ENCODE measurements around the gene TTC13. TPM values are rescaled to one million over a fixed set of nuclear protein-coding genes. Genes with fewer than 3 reads are reported as not detected.

TTC13 gene
- total RNA-seq, 6 experiments from 2014 or later, result 10.7 to 14.4 (median 12.4) TPM

GRCh38 chr1:231021540-231022031, 42.9 kb upstream of the TTC13 start:
- H3K27me3 Mint-ChIP-seq (ENCODE audit: insufficient read depth), result no peaks in the 10 kb centered on the region
- no peak overlapping the region for H3K4me3 Mint-ChIP-seq
- H3K4me1 Mint-ChIP-seq (ENCODE audit: low read depth), result peaks cover 19% of the 10 kb centered on the region
- H3K27ac Mint-ChIP-seq, result no peak overlapping the region
- H3K9me3 Mint-ChIP-seq, result no peaks in the 10 kb centered on the region
- peak; percentile 16 for DNase-seq
- H3K36me3 Mint-ChIP-seq (ENCODE audit: low read depth), result no peaks in the 10 kb centered on the region
- TF ChIP-seq, protein P1, sequence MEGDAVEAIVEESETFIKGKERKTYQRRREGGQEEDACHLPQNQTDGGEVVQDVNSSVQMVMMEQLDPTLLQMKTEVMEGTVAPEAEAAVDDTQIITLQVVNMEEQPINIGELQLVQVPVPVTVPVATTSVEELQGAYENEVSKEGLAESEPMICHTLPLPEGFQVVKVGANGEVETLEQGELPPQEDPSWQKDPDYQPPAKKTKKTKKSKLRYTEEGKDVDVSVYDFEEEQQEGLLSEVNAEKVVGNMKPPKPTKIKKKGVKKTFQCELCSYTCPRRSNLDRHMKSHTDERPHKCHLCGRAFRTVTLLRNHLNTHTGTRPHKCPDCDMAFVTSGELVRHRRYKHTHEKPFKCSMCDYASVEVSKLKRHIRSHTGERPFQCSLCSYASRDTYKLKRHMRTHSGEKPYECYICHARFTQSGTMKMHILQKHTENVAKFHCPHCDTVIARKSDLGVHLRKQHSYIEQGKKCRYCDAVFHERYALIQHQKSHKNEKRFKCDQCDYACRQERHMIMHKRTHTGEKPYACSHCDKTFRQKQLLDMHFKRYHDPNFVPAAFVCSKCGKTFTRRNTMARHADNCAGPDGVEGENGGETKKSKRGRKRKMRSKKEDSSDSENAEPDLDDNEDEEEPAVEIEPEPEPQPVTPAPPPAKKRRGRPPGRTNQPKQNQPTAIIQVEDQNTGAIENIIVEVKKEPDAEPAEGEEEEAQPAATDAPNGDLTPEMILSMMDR (IDR thresholded peaks at IDR 0.05), result no peak

- H3K4me3 Mint-ChIP-seq, result no peak overlapping the region
- H3K36me3 Mint-ChIP-seq (ENCODE audit: low read depth), result no peaks in the 10 kb centered on the region
- no peaks in the 10 kb centered on the region for H3K27me3 Mint-ChIP-seq (ENCODE audit: insufficient read depth)
- TF ChIP-seq, protein P1 (IDR thresholded peaks at IDR 0.05), result no peak
- H3K9me3 Mint-ChIP-seq, result no peaks in the 10 kb centered on the region
- no peak for DNase-seq
- no peak overlapping the region for H3K27ac Mint-ChIP-seq
- peaks cover 19% of the 10 kb centered on the region for H3K4me1 Mint-ChIP-seq (ENCODE audit: low read depth)
Observed at GRCh38 chr1:231020816-231021215, 42.2 kb upstream of the TTC13 start.

- peaks cover 19% of the 10 kb centered on the region for H3K4me1 Mint-ChIP-seq (ENCODE audit: low read depth)
- no peaks in the 10 kb centered on the region for H3K36me3 Mint-ChIP-seq (ENCODE audit: low read depth)
- no peaks in the 10 kb centered on the region for H3K27me3 Mint-ChIP-seq (ENCODE audit: insufficient read depth)
- H3K4me3 Mint-ChIP-seq, result no peak overlapping the region
- H3K27ac Mint-ChIP-seq, result no peak overlapping the region
- TF ChIP-seq, protein P1 (IDR thresholded peaks at IDR 0.05), result 0 out of 2 replicates have a peak, but pooled peaks have one; percentile 7
- DNase-seq, result no peak
- no peaks in the 10 kb centered on the region for H3K9me3 Mint-ChIP-seq
Observed at GRCh38 chr1:231020139-231020601, 41.5 kb upstream of the TTC13 start.

- H3K4me1 Mint-ChIP-seq (ENCODE audit: low read depth), result peaks cover 19% of the 10 kb centered on the region
- H3K4me3 Mint-ChIP-seq, result no peak overlapping the region
- H3K9me3 Mint-ChIP-seq, result no peaks in the 10 kb centered on the region
- H3K27ac Mint-ChIP-seq, result no peak overlapping the region
- TF ChIP-seq, protein P1 (IDR thresholded peaks at IDR 0.05), result no peak
- no peak for DNase-seq
- no peaks in the 10 kb centered on the region for H3K36me3 Mint-ChIP-seq (ENCODE audit: low read depth)
- no peaks in the 10 kb centered on the region for H3K27me3 Mint-ChIP-seq (ENCODE audit: insufficient read depth)
Observed at GRCh38 chr1:231019711-231020110, 41.0 kb upstream of the TTC13 start.

DNA sequence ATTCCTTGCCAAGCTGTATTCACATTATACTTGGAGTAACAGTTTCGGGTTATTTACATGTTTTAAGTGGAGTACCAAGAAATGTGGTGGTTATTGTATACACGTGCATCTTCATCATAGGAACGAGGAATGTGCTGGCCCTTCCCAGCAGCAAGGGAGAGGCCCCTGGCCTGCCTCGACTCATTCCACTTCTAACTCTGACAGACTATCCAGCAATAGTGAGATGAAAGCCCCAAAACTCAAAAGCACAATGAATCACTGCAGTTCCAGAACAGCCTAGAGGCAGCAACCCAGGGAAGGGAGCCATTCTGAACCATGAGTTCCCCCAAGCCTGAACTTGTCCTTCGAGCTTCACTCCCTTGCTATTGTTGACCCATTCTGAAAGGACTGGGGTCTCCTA, 38.3 kb upstream of the TTC13 start:
- Mint-ChIP-seq H3K27ac (no peak overlapping the region), H3K36me3 (ENCODE audit: low read depth) (no peaks in the 10 kb centered on the region), H3K4me3 (no peak overlapping the region), H3K4me1 (ENCODE audit: low read depth) (peaks cover 19% of the 10 kb centered on the region), H3K9me3 (no peaks in the 10 kb centered on the region), H3K27me3 (ENCODE audit: insufficient read depth) (no peaks in the 10 kb centered on the region)
- DNase-seq, result no peak
- TF ChIP-seq, protein P1 (IDR thresholded peaks at IDR 0.05), result no peak

DNA sequence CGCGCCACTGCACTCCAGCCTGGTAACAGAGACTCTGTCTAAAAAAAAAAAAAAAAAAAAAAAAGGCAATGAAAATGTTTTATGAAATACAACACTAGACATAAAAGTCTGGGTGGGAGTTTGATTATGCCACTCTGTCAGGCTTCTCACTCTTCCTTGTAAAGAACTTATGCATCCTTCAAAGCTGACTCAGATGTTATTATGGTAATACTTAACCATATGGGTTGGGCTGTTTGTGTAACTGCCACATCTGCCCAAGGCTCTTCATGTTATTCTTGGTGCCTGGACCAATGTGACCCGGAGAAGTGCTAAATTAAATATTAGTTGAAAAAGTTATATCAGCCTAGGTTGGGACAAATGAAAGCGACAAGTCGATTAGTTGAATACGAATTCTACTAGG, 37.6 kb upstream of the TTC13 start:
- no peak overlapping the region for H3K4me3 Mint-ChIP-seq
- no peaks in the 10 kb centered on the region for H3K9me3 Mint-ChIP-seq
- no peak overlapping the region for H3K27ac Mint-ChIP-seq
- TF ChIP-seq, protein P1 (IDR thresholded peaks at IDR 0.05), result no peak
- H3K4me1 Mint-ChIP-seq (ENCODE audit: low read depth), result peaks cover 12% of the 10 kb centered on the region
- DNase-seq, result no peak
- H3K36me3 Mint-ChIP-seq (ENCODE audit: low read depth), result no peaks in the 10 kb centered on the region
- no peaks in the 10 kb centered on the region for H3K27me3 Mint-ChIP-seq (ENCODE audit: insufficient read depth)
